Spleen (tissue), 7 donors: Measurements from ENCODE around the gene FANCE.

Experiments used
- CTCF ChIP-seq, 11 experiments: fragments of 200-600 bp in 7 of 11; fragments of 450-650 bp in 4 of 11; sonication (generic) in 4 of 11; IDR thresholded peaks in 8 of 11; conservative IDR thresholded peaks in 3 of 11; 1 replicate in 7 of 11; 2 replicates in 4 of 11; pipeline versions ENCODE4 v1.4.0 to v1.8.0; 2016 to 2021; ENCODE audit warnings: antibody characterized with exemption in 11 of 11, inconsistent platforms in 4 of 11, mild to moderate bottlenecking in 1 of 11
- POLR2A ChIP-seq, 3 donors: fragments of 450-650 bp; IDR thresholded peaks; one replicate each; pipeline ENCODE4 v1.5.1; 2017; ENCODE audit warnings: antibody characterized with exemption in 3 of 3, mild to moderate bottlenecking in 1 of 3
- POLR2AphosphoS5 ChIP-seq, 3 donors: sonication (generic); formaldehyde crosslinking; IDR thresholded peaks; one replicate each; pipeline ENCODE4 v1.5.1; 2017; ENCODE audit warnings: antibody characterized with exemption in 3 of 3
- donor health status: DM: no; HTN: no; CAD: no; lungs with moderate emphysema.
- donor health status: DM: no; HTN: no; CAD: no.
- donor health status: DM: no; HTN: no; CAD: no.

- TF ChIP-seq CTCF (IDR thresholded peaks at IDR 0.05 in 8 of 11, conservative IDR thresholded peaks at IDR 0.05 in 3 of 11) (no peak), POLR2A (IDR thresholded peaks at IDR 0.05) (no peak), POLR2AphosphoS5 (IDR thresholded peaks at IDR 0.05) (no peak)
These were observed 40.8 kb downstream of the FANCE start for GRCh38 chr6:35492974-35493284.
